ENCODE results near the gene THSD7B.

The THSD7B gene

DNA sequence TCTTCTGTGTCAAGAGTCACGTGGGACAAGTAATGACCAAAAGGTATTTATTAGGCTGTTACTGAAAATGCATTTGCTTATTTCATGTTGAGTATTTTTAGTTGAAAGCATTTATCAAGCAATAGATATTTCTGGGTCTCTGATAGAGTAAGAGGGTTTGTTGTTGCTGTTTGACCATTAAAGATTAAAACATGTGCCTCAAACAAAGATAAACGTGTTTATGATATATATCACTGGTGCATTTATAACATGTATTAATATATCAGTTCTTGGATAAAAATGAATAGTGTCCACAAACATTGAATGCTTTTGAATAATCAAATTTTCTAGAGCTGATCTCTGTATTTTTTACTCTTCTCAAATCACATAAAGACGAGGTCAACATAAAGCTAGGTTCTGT, 467.7 kb downstream of the THSD7B start:
- H3K4me2 ChIP-seq (ENCODE audit: low read length): no peak overlapping the region
- no peaks in the 10 kb centered on the region for H3K27me3 ChIP-seq (ENCODE audit: control insufficient read depth, low read length)
- H3F3A ChIP-seq (ENCODE audit: control insufficient read depth, insufficient read depth): no peaks in the 10 kb centered on the region
- H3K9me2 ChIP-seq (replicated peaks; ENCODE audit: control insufficient read depth, low read length): no peaks in the 10 kb centered on the region
- H3K79me2 ChIP-seq (ENCODE audit: control insufficient read depth, low read length): no peaks in the 10 kb centered on the region
- H3K4me3 ChIP-seq (ENCODE audit: low read length): no peak overlapping the region
- H3K9me3 ChIP-seq (ENCODE audit: control insufficient read depth, insufficient read depth, low read length): no peaks in the 10 kb centered on the region
- H3K4me1 ChIP-seq (ENCODE audit: control insufficient read depth, low read length): no peaks in the 10 kb centered on the region
- H3K27ac ChIP-seq (ENCODE audit: low read depth, low read length): no peak overlapping the region
- H3K36me3 ChIP-seq (ENCODE audit: control insufficient read depth, low read length): no peaks in the 10 kb centered on the region
- H4K20me1 ChIP-seq (ENCODE audit: control insufficient read depth, insufficient read depth, low read depth, low read length): no peaks in the 10 kb centered on the region
- no peak for TF ChIP-seq EZH2phosphoT487 (IDR thresholded peaks at IDR 0.05; ENCODE audit: borderline replicate concordance, low read length)
- TF ChIP-seq, protein P1, sequence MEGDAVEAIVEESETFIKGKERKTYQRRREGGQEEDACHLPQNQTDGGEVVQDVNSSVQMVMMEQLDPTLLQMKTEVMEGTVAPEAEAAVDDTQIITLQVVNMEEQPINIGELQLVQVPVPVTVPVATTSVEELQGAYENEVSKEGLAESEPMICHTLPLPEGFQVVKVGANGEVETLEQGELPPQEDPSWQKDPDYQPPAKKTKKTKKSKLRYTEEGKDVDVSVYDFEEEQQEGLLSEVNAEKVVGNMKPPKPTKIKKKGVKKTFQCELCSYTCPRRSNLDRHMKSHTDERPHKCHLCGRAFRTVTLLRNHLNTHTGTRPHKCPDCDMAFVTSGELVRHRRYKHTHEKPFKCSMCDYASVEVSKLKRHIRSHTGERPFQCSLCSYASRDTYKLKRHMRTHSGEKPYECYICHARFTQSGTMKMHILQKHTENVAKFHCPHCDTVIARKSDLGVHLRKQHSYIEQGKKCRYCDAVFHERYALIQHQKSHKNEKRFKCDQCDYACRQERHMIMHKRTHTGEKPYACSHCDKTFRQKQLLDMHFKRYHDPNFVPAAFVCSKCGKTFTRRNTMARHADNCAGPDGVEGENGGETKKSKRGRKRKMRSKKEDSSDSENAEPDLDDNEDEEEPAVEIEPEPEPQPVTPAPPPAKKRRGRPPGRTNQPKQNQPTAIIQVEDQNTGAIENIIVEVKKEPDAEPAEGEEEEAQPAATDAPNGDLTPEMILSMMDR (IDR thresholded peaks at IDR 0.05; ENCODE audit: low read depth, low read length, poor library complexity, severe bottlenecking): no peak

DNA sequence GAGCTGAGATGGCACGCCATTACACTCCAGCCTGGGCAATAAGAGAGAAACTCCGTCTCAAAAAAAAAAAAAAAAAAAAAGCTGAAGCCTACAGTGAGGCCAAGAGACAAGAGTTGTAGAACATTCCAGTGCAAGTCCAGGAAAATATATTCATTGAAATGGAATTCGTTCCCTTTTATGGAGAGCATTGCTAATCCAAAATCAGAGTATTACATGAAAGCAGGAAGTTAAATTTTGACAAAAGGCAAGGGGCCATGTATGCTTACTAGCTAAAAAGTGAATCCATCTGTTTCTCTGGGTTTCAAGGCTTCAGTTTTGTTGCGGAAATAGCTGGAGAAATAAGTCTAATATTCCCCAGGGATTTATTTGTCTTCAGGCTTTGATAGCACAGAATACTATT, 471.7 kb downstream of the THSD7B start:
- H3K4me3 ChIP-seq (ENCODE audit: low read length): no peak overlapping the region
- no peak overlapping the region for H3K4me2 ChIP-seq (ENCODE audit: low read length)
- no peak overlapping the region for H3K27ac ChIP-seq (ENCODE audit: low read depth, low read length)
- no peaks in the 10 kb centered on the region for H3F3A ChIP-seq (ENCODE audit: control insufficient read depth, insufficient read depth)
- H3K27me3 ChIP-seq (ENCODE audit: control insufficient read depth, low read length): no peaks in the 10 kb centered on the region
- H3K36me3 ChIP-seq (ENCODE audit: control insufficient read depth, low read length): no peaks in the 10 kb centered on the region
- no peak for TF ChIP-seq EZH2phosphoT487 (IDR thresholded peaks at IDR 0.05; ENCODE audit: borderline replicate concordance, low read length)
- TF ChIP-seq, protein P1 (IDR thresholded peaks at IDR 0.05; ENCODE audit: low read depth, low read length, poor library complexity, severe bottlenecking): no peak
- no peaks in the 10 kb centered on the region for H3K4me1 ChIP-seq (ENCODE audit: control insufficient read depth, low read length)
- no peaks in the 10 kb centered on the region for H3K9me2 ChIP-seq (replicated peaks; ENCODE audit: control insufficient read depth, low read length)
- no peaks in the 10 kb centered on the region for H3K79me2 ChIP-seq (ENCODE audit: control insufficient read depth, low read length)
- no peaks in the 10 kb centered on the region for H4K20me1 ChIP-seq (ENCODE audit: control insufficient read depth, insufficient read depth, low read depth, low read length)
- no peaks in the 10 kb centered on the region for H3K9me3 ChIP-seq (ENCODE audit: control insufficient read depth, insufficient read depth, low read length)

DNA sequence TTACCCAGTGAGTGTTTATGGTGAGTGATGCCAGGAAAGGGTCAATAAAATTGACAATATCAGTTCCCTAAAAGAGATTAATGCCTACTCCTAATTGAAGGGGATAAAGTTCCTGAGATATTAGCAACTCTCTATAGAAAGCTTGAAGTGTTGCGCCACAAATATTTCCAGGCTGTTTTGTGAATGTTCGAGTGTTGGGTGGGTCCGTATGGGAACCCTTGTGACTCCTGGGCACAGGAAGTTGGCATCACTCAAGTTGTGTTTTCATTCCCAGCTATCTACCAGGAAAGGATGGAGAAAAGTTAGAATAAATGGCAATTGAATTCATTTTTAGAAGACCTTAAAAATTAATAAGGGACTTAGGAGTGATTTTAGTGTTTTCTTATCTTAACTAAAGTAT, 472.7 kb downstream of the THSD7B start:
- H3K4me1 ChIP-seq (ENCODE audit: control insufficient read depth, low read length): no peaks in the 10 kb centered on the region
- H3K27ac ChIP-seq (ENCODE audit: low read depth, low read length): no peak overlapping the region
- H3K36me3 ChIP-seq (ENCODE audit: control insufficient read depth, low read length): no peaks in the 10 kb centered on the region
- TF ChIP-seq EZH2phosphoT487 (IDR thresholded peaks at IDR 0.05; ENCODE audit: borderline replicate concordance, low read length): no peak
- TF ChIP-seq, protein P1 (IDR thresholded peaks at IDR 0.05; ENCODE audit: low read depth, low read length, poor library complexity, severe bottlenecking): no peak
- H3K27me3 ChIP-seq (ENCODE audit: control insufficient read depth, low read length): no peaks in the 10 kb centered on the region
- H3K79me2 ChIP-seq (ENCODE audit: control insufficient read depth, low read length): no peaks in the 10 kb centered on the region
- H4K20me1 ChIP-seq (ENCODE audit: control insufficient read depth, insufficient read depth, low read depth, low read length): no peaks in the 10 kb centered on the region
- no peaks in the 10 kb centered on the region for H3K9me2 ChIP-seq (replicated peaks; ENCODE audit: control insufficient read depth, low read length)
- H3K4me2 ChIP-seq (ENCODE audit: low read length): no peak overlapping the region
- no peaks in the 10 kb centered on the region for H3F3A ChIP-seq (ENCODE audit: control insufficient read depth, insufficient read depth)
- H3K4me3 ChIP-seq (ENCODE audit: low read length): no peak overlapping the region
- H3K9me3 ChIP-seq (ENCODE audit: control insufficient read depth, insufficient read depth, low read length): no peaks in the 10 kb centered on the region

Data from DOHH2 (cell line).